Right lobe of liver (tissue), 6 donors: Measurements from ENCODE around the gene MAB21L1. TPM values are rescaled to one million over a fixed set of nuclear protein-coding genes. Genes with fewer than 3 reads are reported as not detected.

ENCODE experiments used
- ATAC-seq, 4 donors: fragments of 200-7000 bp; cut with Tn5 transposase; one replicate each; pipeline ENCODE4 v1.9.1; 2020; ENCODE audit warnings: mild to moderate bottlenecking in 4 of 4, moderate library complexity in 4 of 4
- DNase-seq, 3 donors: peaks; one replicate each; pipeline ENCODE4 v3.0.0-alpha.2; 2020
- H3K27ac ChIP-seq, 3 donors: fragments of 200-600 bp; one replicate each; pipeline ENCODE4 v1.8.0; 2022
- H3K27me3 ChIP-seq, 2 donors: fragments of 200-600 bp; one replicate each; pipeline ENCODE4 v1.8.0; 2022
- H3K36me3 ChIP-seq, 4 donors: fragments of 200-600 bp; sonication (generic) in 1 of 4; one replicate each; pipeline versions ENCODE4 v1.5.1 to v1.8.0; 2017 to 2022; ENCODE audit warnings: control low read depth in 1 of 4
- H3K4me1 ChIP-seq, 4 donors: fragments of 200-600 bp; sonication (generic) in 1 of 4; one replicate each; pipeline versions ENCODE4 v1.5.1 to v1.8.0; 2017 to 2022; ENCODE audit warnings: control low read depth in 1 of 4
- H3K4me3 ChIP-seq, 3 donors: fragments of 200-600 bp; one replicate each; pipeline ENCODE4 v1.8.0; 2022
- H3K9me3 ChIP-seq, 4 donors: fragments of 200-600 bp; sonication (generic) in 1 of 4; one replicate each; pipeline versions ENCODE4 v1.5.1 to v1.8.0; 2017 to 2022; ENCODE audit warnings: control low read depth in 1 of 4
- CTCF ChIP-seq, 4 donors: fragments of 200-600 bp in 3 of 4; fragments of 450-650 bp in 1 of 4; IDR thresholded peaks; one replicate each; pipeline versions ENCODE4 v1.5.1 to v1.8.0; 2016 to 2022; ENCODE audit warnings: antibody characterized with exemption in 4 of 4, mild to moderate bottlenecking in 2 of 4
- POLR2A ChIP-seq: fragments of 450-650 bp; IDR thresholded peaks from one replicate; pipeline ENCODE4 v1.6.1; 2017; ENCODE audit warnings: antibody characterized with exemption, mild to moderate bottlenecking
- WGBS: methylation state at CpG from one replicate; pipeline ENCODE4 v1.1.6; 2018; ENCODE audit warnings: low coverage, low lambda C conversion rate; ENCODE audit not compliant: insufficient coverage; ENCODE audit errors: missing lambda C conversion rate; 5-methylcytosine and 5-hydroxymethylcytosine counted together
- intact Hi-C, 2 donors: fragments of 100-400 bp; cut with DNase I; formaldehyde crosslinking; loops; one replicate each; pipeline versions ENCODE4 v1.11.2 to v1.14.1; 2022
- total RNA-seq, 6 experiments: library from RNA; depleted of rRNA in 2 of 6; stranded (reverse); fragments of >200 nt in 2 of 6; fragmentation: NEBNext Ultra II Directional in 3 of 6; extraction: Animal tissue kit (Norgen Biotek cat#: 25700) in 3 of 6; gene quantifications; one replicate each; pipeline versions ENCODE4 v1.1.0 to v1.2.4, GENCODE V29; 2016 to 2023
- donor health status: DM: no; HTN: yes; CAD: no.
- donor health status: DM: no; HTN: no; CAD: no.
- donor health status: DM: no; HTN: no; CAD: no.
- donor health status: DM: no; HTN: yes; CAD: no.
- donor health status: DM: no; HTN: yes; CAD: no.

The MAB21L1 gene
- total RNA-seq, 6 experiments from 2014 or later: not detected

- DNase-seq: peak in 2 of 3 donors; percentile 11 to 40
- no peak for TF ChIP-seq POLR2A
- no peak for TF ChIP-seq CTCF (IDR thresholded peaks at IDR 0.05)
- ATAC-seq: peak in 2 of 4 donors; percentile 19 to 22
- Histone ChIP-seq H3K36me3 (no peaks in the 10 kb centered on the region), H3K27ac (no peak overlapping the region), H3K4me1 (no peaks in the 10 kb centered on the region), H3K27me3 (peaks cover 0 to 11% of the 10 kb centered on the region in 2 donors), H3K4me3 (no peak overlapping the region), H3K9me3 (no peaks in the 10 kb centered on the region)
- intact Hi-C loops: no loop called here
- 20% methylated on average over 42 of the region's 51 CpGs for WGBS
These were observed 2.0 kb upstream of the MAB21L1 start for GRCh38 chr13:35478271-35479037.

- intact Hi-C loops: no loop called here
- 34% methylated on average over 5 of the region's 5 CpGs for WGBS
- H3K27me3 ChIP-seq: peaks cover 0 to 11% of the 10 kb centered on the region in 2 donors
- TF ChIP-seq POLR2A (no peak), CTCF (IDR thresholded peaks at IDR 0.05) (no peak)
- no peak for DNase-seq
- H3K27ac ChIP-seq: no peak overlapping the region
- no peaks in the 10 kb centered on the region for H3K36me3 ChIP-seq
- H3K9me3 ChIP-seq: no peaks in the 10 kb centered on the region
- H3K4me3 ChIP-seq: no peak overlapping the region
- H3K4me1 ChIP-seq: no peaks in the 10 kb centered on the region
- ATAC-seq: no peak
These were observed 977 bp upstream of the MAB21L1 start for GRCh38 chr13:35477386-35477946.

- peak; percentile 30 to 48 (median 38) for ATAC-seq
- 8% methylated on average over 10 of the region's 47 CpGs for WGBS
- no peak overlapping the region for H3K27ac ChIP-seq
These were observed 1.1 kb downstream of the MAB21L1 start for GRCh38 chr13:35475212-35475959.

More at GRCh38 chr13:35475212-35475959, 1.1 kb downstream of the MAB21L1 start:
- Histone ChIP-seq H3K4me1 (no peaks in the 10 kb centered on the region), H3K9me3 (no peaks in the 10 kb centered on the region), H3K4me3 (peak overlapping the region; percentile 28 to 40 (median 30)), H3K36me3 (no peaks in the 10 kb centered on the region), H3K27me3 (peaks cover 0 to 11% of the 10 kb centered on the region in 2 donors)
- no peak for TF ChIP-seq POLR2A
- no peak for TF ChIP-seq CTCF (IDR thresholded peaks at IDR 0.05)
- intact Hi-C loops: no loop called here
- DNase-seq: peak in 2 of 3 donors; percentile 33 to 52
